ENCODE data around the gene MAPRE3. TPM values are rescaled to one million over a fixed set of nuclear protein-coding genes. Genes with fewer than 3 reads are reported as not detected.
A peak's percentile ranks its signal among the peaks of the same experiment; 100 is the strongest.

Gene MAPRE3
- total and polyA plus RNA-seq, 9 of the 15 experiments (the other 6 are each of a cell fraction or from before 2014, with no cell fraction given) = 0.70 to 43.2 (median 12.6) TPM

GRCh38 chr2:26970928-26971627 is 641 bp downstream of the MAPRE3 start:
- POLR2A ChIA-PET = interaction anchor here (0.5 to 2.1 kb wide), 13 partner anchors 9 to 100 kb away, joined by 3 to 13 read pairs (median 4); partner anchors contain the start of gene OST4
- no TSS peak for BruUV-seq (replicated peaks)
- peak overlapping the region; percentile 74 for H2AFZ ChIP-seq (ENCODE audit: low read depth, low read length)
- in situ Hi-C loops (cut with MboI) (no loop called here), intact Hi-C loops (cut with micrococcal nuclease) (loop anchor here (2.0 kb wide), 1 partner anchor 46 kb away; no protein-coding TSS in a partner anchor)
- peak overlapping the region; percentile 85 to 92 for H3K9ac ChIP-seq (ENCODE audit: insufficient read depth in 1 of 2, low read depth in 2 of 2, low read length in 2 of 2)
- H3K27me3 ChIP-seq (ENCODE audit: control insufficient read depth in 2 of 2, insufficient read depth in 2 of 2, low read length in 2 of 2) = peaks cover 5% of the 10 kb centered on the region in 2 experiments; a peak in 1 of 5 replicates
- H3K4me3 ChIP-seq = peak overlapping the region; percentile 72
- no peaks in the 10 kb centered on the region for H3K36me3 ChIP-seq (ENCODE audit: control insufficient read depth, insufficient read depth, low read length)
- DNase-seq (ENCODE audit: extremely low read depth in 1 of 4, low spot score in 3 of 4) (peak in 3 of 4 experiments; percentile 27 to 63 (median 34)), ATAC-seq (peak; percentile 68), FAIRE-seq (peak; percentile 75)
- H4K20me1 ChIP-seq (replicated peaks; ENCODE audit: control insufficient read depth, insufficient read depth, low read length) = no peaks in the 10 kb centered on the region
- peak overlapping the region; percentile 82 for H3K27ac ChIP-seq (ENCODE audit: extremely low read depth, low read depth, low read length)
- 4% methylated on average over 18 of the region's 34 CpGs for WGBS (ENCODE audit: insufficient coverage, low coverage, missing lambda C conversion rate)
- H3K9me3 ChIP-seq (replicated peaks; ENCODE audit: control insufficient read depth, insufficient read depth, low read depth, low read length) = no peaks in the 10 kb centered on the region
- H3K4me1 ChIP-seq (replicated peaks in 1 of 2; ENCODE audit: control insufficient read depth in 2 of 2, insufficient read depth in 2 of 2, low read length in 2 of 2) = peaks cover 33 to 34% of the 10 kb centered on the region in 2 experiments; a peak in 4 of 5 replicates
- H3K79me2 ChIP-seq (ENCODE audit: control insufficient read depth, insufficient read depth, low read length) = peaks cover 58% of the 10 kb centered on the region
- H3K4me2 ChIP-seq (ENCODE audit: insufficient read depth, low read length) = peak overlapping the region; percentile 96
- H3K9me1 ChIP-seq (ENCODE audit: control insufficient read depth, insufficient read depth, low read length) = no peaks in the 10 kb centered on the region
- CTCF ChIA-PET (ENCODE audit: low intra/inter-chr PET ratio) = interaction anchor here (0.9 kb wide), 1 partner anchor 10 kb away, joined by 3 read pairs; no protein-coding TSS in a partner anchor
- 0 out of 2 replicates have a peak, but pooled peaks have one; percentile 36 for TF ChIP-seq SMARCA5 (IDR thresholded peaks at IDR 0.05)
- TF ChIP-seq AFF4 (CRISPR knock-in tag; IDR thresholded peaks at IDR 0.05) = 0 out of 2 replicates have a peak, but pooled peaks have one; percentile 56
- TF ChIP-seq HINFP (tag; conservative IDR thresholded peaks at IDR 0.05; ENCODE audit: low read depth) = no peak
- 0 out of 2 replicates have a peak, but pooled peaks have one; percentile 29 for TF ChIP-seq RERE (CRISPR knock-in tag; IDR thresholded peaks at IDR 0.05; ENCODE audit: borderline replicate concordance)
- TF ChIP-seq ELK3 (CRISPR knock-in tag; IDR thresholded peaks at IDR 0.05) = no peak
- no peak for TF ChIP-seq ATF7 (IDR thresholded peaks at IDR 0.05)
- no peak for TF ChIP-seq ZNF507 (tag; conservative IDR thresholded peaks at IDR 0.05)
- TF ChIP-seq HDGF (IDR thresholded peaks at IDR 0.05) = peak; percentile 64; the same call in 1 of the 2 replicates

All from K562 (cell line).